HG03196 (cell line): Measurements from ENCODE around the gene RPS3.
"Not testable (repeated sequence)": the region's sequence is repeated elsewhere in the genome, so short reads cannot be mapped to it uniquely, and the experiment has no call there.

Experiments
- ATAC-seq: cut with Tn5 transposase; IDR thresholded peaks from one replicate; pipeline ENCODE4 v1.9.1; 2021; ENCODE audit not compliant: unreplicated experiment

RPS3 gene

GRCh38 chr11:75399344-75400145, at the start of gene RPS3:
Gene RPS3, plus strand, starts transcription at chr11:75399518. Its CDS starts 30 bp downstream, at chr11:75399548.
- ATAC-seq: peak; percentile 94

- ATAC-seq: no peak
Observed at GRCh38 chr11:75349521-75350116, 49.7 kb upstream of the RPS3 start.

GRCh38 chr11:75350122-75350742, 49.1 kb upstream of the RPS3 start:
- ATAC-seq: no peak

DNA sequence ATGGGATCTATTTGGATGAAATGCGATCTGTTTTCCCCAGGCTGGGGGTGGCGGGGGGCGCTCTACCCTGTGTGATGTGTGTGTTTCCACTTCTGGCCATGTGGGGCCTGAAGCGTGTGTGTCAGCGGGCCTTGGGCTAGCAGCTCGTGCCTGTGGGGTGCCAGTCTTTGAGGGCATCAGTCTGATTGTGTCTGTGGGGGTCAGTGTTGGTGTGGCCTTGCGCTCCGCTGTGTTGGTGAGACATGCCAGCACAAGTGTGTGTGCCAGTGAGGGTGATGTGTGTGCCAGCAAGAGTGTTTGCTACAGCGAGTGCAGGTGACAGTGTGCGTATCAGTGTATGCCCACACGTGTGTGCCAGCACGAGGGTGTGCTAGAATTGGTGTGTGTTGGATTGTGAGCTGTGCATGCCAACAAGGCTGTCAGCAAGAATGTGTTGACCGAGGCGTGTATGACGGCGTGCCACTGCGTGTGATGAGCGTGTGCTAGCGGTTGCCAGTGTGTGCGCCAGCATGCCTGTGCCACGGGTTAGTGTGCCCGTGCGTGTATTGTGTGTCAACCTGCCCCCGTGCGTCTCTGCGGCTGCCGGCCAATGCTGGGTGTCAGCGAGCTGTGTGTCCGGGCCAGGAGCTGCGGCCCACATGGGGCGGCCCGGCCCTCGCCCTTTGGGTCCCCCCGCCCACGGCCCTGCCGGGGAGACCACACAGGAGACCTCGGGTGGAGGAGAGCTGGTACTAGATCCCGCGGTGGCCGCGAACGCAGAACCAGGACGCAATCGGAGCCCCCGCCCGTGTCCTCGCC, 48.4 kb upstream of the RPS3 start:
- ATAC-seq: no peak

DNA sequence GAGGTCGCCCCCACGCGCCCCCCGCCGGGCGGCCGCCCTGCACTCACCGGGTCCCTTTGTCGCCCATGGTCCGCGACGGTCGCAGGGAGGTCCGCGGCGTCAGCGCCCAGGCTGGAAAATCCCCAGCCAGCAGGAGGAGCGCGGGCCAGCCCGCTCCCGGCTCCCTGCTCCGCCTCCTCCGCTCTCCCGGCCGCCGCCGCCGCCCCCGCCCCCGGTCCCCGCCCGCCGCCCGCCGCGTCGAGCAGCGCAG, 47.9 kb upstream of the RPS3 start, which contains the start of gene ARRB1:
ARRB1 (minus strand) TSS at position 121 of the 250 bp plus-strand sequence; CDS start at position 67, 54 bp downstream.
- no peak for ATAC-seq

- ATAC-seq: no peak
Observed at GRCh38 chr11:75351791-75352587, 47.3 kb upstream of the RPS3 start.

DNA sequence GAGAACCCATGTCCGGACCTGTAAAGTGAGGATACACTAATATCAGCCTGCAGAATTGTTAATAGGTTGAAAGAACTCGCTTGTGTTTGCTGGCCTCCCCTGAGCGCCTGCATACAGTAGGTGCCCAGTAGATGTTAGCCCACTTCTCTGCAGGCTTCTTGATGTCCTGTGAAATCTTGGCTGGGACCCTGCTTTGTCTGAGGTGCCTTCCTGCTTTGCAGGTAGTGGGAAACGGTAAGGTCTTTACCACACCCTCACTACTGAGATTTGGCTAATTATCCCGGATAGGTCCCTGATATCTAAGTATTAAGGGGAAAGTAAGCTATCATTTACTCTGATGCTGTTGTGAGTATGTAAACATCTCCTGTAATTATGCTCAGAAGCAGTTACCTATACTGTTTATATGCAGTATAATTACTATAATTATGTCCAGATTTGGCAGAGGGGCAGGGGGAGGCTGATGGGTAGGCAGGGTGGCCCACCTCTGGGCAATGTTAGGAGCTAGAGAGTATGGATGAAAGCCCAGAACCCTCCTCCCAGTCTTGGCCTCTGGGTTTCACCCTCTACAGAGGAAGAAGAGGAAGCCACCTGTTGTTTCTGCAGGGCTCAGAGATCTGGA, 46.6 kb upstream of the RPS3 start:
- ATAC-seq: no peak

- ATAC-seq: no peak
Observed at GRCh38 chr11:75355051-75355450, 44.3 kb upstream of the RPS3 start.

DNA sequence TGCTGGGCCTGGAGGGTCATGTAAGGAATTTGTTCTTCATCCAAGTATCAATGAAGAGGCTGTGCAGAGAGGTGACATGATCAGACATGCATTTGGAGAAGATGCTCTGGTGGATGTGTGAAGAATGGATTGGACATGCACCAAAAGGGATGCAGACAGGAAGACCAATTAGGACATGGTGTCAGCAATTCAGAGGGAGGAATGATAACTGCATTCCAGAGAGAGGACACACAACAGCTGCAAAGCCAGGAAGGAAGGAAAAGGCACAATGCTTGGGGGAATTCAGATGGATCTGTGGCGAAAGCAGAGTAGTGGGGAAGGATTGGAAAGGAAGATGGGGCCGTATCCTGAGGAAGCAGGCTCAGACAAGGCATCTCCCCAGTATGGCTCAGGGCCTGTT, 42.7 kb upstream of the RPS3 start:
- no peak for ATAC-seq

GRCh38 chr11:75362285-75362684, 37.0 kb upstream of the RPS3 start:
- not testable (repeated sequence) for ATAC-seq

GRCh38 chr11:75365711-75366181, 33.6 kb upstream of the RPS3 start:
- no peak for ATAC-seq

DNA sequence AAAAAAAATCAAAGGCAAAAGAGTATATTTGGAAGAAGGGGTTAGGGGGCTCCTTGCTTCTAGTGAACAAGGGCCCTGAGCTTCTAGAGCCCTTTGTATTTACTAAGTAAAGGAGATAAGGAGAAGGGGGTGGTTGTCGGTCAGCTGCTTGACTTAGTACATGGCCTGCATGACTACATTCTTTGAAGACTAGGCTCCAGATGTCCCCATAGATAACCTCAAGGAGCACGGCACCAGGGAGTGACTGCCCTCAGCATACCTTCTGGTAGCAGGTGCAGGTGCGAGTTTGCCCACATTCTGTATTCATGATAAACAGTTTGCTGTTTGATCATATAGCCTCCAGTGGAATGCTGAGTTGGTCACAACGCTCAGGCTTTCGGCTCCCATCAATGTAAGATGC, 32.5 kb upstream of the RPS3 start:
- not testable (repeated sequence) for ATAC-seq

DNA sequence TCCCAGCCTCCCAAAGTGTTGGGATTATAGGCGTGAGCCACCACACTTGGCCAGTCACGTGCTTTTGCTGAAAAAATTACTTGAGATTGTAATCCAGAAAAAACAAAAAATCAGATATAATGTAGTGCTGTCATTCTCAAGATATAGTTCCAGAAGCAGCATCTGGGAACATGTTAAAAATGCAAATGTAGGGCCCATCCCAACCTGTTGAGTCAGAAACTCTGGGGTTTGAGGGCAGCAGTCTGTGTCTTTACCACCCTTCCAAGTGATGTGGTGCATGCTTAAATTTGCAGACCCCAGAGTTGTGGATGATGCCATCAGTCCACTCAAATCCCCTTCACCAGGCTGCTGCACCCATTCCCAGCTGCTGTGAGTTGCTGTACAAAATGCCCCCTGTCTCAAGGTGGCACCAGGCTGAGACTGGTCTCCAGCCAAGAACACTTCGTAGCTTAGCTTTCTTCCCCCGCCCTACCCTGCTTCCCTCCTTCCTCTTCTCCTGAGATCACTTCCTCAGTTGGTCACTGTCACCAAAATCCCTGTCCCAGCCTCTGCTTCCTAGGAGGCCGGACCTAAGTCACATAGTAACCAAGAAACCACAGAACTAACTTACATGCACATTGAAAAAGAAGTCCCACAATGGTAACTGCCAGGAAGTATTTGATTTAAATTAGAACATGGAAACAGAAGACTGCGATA, 29.6 kb upstream of the RPS3 start:
- ATAC-seq: no peak

DNA sequence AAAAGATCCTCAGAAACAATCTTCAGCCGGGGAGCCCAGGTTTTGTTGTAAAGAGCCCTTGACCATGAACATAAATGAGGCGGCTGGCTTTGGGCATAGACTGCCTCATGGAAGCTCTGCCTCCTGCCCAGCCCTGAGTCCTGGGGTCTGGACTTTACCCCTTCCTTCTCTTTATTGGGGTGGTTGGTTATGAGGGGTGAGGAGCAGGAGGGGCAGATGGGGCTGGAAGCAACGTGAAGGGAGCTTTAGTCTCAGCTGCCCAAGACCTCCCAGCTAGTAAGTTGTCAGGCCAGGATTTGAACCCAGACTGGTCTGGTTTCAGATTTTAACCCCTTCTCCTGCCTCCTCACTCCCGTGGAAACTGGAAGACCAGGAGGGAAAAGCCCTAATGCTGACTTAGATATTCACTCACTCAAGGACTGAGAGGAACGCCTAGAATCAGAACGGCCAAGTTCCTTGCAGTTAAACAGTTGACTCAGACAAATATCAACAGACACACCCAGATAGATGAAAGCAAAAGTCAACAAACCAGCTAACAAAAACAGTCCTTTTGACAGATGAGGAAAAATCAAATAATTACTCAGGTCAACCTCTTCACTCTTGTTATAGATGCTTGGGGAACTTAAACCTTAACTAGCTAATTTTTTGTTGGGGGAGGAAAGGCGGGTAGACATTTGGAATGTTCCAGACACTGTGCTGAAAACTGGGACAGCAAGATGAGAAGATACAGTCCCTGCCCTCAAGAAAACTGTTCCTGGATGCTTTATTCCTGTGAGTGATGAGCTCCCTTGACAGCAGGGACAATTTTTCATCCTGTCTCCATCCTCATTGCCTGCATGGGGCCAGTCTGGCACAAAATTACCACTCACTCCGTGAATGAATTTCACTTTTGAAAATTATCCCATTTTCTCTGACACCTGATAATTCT, 27.1 kb upstream of the RPS3 start:
- ATAC-seq: no peak

DNA sequence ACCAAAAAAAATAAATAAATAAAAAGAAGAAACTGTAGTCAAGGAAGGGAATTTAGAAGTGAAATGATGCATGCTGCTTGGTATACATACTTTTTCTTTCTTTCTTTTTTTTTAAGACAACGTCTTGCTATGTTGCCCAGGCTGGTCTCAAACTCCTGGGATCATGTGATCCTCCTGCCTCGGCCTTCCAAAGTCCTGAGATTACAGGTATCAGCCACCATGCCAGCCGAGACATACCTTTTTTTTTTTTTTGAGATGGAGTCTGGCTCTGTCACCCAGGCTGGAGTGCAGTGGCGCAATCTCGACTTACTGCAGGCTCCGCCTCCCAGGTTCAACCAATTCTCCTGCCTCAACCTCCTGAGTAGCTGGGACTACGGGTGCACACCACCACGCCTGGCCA, 26.1 kb upstream of the RPS3 start:
- ATAC-seq: no peak

- no peak for ATAC-seq
Observed at GRCh38 chr11:75374646-75375045, 24.7 kb upstream of the RPS3 start.

GRCh38 chr11:75375626-75376025, 23.7 kb upstream of the RPS3 start:
- no peak for ATAC-seq

DNA sequence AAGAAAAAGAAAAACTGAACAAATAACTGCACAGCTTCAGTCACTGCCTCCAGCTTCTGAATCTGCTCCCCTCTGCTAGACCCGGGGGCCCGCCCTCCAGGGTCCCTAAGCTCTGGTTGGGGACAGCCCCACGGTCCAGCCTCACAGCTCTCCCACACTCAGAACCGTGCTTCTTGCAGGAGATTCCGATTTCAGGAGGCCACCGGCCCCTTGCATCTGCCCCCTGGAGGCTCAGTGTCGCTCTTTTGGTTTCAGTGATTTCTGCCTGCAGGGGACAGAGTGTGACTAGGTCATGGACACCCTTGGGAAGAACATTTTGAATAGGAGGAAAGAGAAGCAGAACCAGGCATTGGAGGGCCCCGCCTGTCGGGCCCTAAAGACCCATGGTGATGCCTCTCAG, 23.1 kb upstream of the RPS3 start:
- ATAC-seq: no peak
